WERI-Rb-1 (cell line): ENCODE data around the gene WDR49.

Source experiments
- DNase-seq: peaks from one replicate; pipeline ENCODE4 v3.0.0-alpha.2; 2020
- H3K27ac ChIP-seq: fragments of 250-450 bp; sonication (Bioruptor Pico); 2 replicates; pipeline ENCODE4 v1.5.1; 2020; ENCODE audit warnings: mild to moderate bottlenecking, moderate library complexity
- H3K27me3 ChIP-seq: fragments of 250-450 bp; sonication (Bioruptor Pico); 2 replicates; pipeline ENCODE4 v1.5.1; 2021; ENCODE audit warnings: mild to moderate bottlenecking, low read depth, moderate library complexity; ENCODE audit not compliant: insufficient read depth, severe bottlenecking
- H3K36me3 ChIP-seq: fragments of 250-450 bp; sonication (Bioruptor Pico); 2 replicates; pipeline ENCODE4 v1.5.1; 2020; ENCODE audit warnings: mild to moderate bottlenecking, moderate library complexity
- H3K4me3 ChIP-seq: 2 replicates; pipeline ENCODE4 v1.5.1; 2011; ENCODE audit warnings: low read depth, mild to moderate bottlenecking, control low read depth, low read length
- H3K9me3 ChIP-seq: fragments of 250-450 bp; sonication (Bioruptor Pico); 2 replicates; pipeline ENCODE4 v1.5.1; 2021; ENCODE audit warnings: mild to moderate bottlenecking, moderate library complexity; ENCODE audit not compliant: severe bottlenecking
- TF ChIP-seq, protein P1 (sequence below): IDR thresholded peaks from 2 replicates; pipeline ENCODE4 v1.5.1; 2011; ENCODE audit warnings: low read depth, mild to moderate bottlenecking, control low read depth, inconsistent platforms, low read length

WDR49 gene

DNA sequence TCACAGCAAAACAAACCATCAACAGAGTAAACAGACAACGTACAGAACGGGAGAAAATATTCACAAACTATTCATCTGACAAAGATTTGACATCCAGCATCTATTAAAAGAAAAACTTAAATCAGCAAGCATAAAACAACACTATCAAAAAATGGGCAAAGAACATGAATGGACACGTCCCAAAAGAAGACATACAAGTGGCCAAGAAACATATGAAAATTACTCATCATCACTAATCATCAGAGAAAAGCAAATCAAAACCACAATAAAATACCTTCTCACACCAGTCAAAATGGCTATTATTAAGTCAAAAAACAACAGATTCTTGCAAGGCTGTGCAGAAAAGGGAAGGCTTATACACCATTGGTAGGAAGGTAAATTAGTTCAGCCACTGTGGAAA lies 166.2 kb downstream of the WDR49 start:
- no peak overlapping the region for H3K4me3 ChIP-seq

GRCh38 chr3:167484551-167484950 lies 169.2 kb downstream of the WDR49 start:
- no peak overlapping the region for H3K27ac ChIP-seq
- H3K36me3 ChIP-seq = no peaks in the 10 kb centered on the region
- no peak for DNase-seq
- peaks cover 2% of the 10 kb centered on the region for H3K9me3 ChIP-seq
- TF ChIP-seq, protein P1, sequence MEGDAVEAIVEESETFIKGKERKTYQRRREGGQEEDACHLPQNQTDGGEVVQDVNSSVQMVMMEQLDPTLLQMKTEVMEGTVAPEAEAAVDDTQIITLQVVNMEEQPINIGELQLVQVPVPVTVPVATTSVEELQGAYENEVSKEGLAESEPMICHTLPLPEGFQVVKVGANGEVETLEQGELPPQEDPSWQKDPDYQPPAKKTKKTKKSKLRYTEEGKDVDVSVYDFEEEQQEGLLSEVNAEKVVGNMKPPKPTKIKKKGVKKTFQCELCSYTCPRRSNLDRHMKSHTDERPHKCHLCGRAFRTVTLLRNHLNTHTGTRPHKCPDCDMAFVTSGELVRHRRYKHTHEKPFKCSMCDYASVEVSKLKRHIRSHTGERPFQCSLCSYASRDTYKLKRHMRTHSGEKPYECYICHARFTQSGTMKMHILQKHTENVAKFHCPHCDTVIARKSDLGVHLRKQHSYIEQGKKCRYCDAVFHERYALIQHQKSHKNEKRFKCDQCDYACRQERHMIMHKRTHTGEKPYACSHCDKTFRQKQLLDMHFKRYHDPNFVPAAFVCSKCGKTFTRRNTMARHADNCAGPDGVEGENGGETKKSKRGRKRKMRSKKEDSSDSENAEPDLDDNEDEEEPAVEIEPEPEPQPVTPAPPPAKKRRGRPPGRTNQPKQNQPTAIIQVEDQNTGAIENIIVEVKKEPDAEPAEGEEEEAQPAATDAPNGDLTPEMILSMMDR = no peak
- no peak overlapping the region for H3K4me3 ChIP-seq
- no peaks in the 10 kb centered on the region for H3K27me3 ChIP-seq

More for the DNA sequence above, 166.2 kb downstream of the WDR49 start:
- no peak overlapping the region for H3K27ac ChIP-seq
- H3K36me3 ChIP-seq = no peaks in the 10 kb centered on the region
- TF ChIP-seq, protein P1 = no peak
- no peak for DNase-seq
- peaks cover 2% of the 10 kb centered on the region for H3K9me3 ChIP-seq
- H3K27me3 ChIP-seq = no peaks in the 10 kb centered on the region

- Histone ChIP-seq H3K4me3 (no peak overlapping the region), H3K27ac (no peak overlapping the region), H3K9me3 (peaks cover 2% of the 10 kb centered on the region), H3K36me3 (no peaks in the 10 kb centered on the region), H3K27me3 (no peaks in the 10 kb centered on the region)
- TF ChIP-seq, protein P1 = no peak
- peak; percentile 65 for DNase-seq
Measured at GRCh38 chr3:167483708-167484475, 169.8 kb downstream of the WDR49 start.

DNA sequence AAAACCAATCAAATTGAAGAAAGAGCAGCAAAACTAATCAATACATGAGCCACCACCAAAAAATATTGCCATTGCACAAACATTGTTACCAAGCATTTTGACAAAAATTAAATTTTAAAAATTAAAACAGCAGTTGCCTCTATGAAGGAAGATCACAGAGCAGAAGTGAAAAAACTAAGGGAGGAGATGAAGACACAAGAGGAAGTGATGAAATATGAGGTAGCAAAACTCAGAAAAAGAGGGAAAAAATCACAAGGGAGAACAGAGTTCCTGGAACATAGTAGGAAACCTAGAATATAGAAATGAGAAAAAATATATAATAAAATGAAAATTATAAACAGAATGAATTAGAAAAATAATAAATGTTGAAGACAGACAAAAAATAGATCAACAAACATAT lies 172.6 kb downstream of the WDR49 start:
- no peaks in the 10 kb centered on the region for H3K36me3 ChIP-seq
- H3K9me3 ChIP-seq = peaks cover 2% of the 10 kb centered on the region
- TF ChIP-seq, protein P1 = no peak
- no peak for DNase-seq
- H3K27ac ChIP-seq = no peak overlapping the region
- H3K4me3 ChIP-seq = no peak overlapping the region
- H3K27me3 ChIP-seq = no peaks in the 10 kb centered on the region

GRCh38 chr3:167480748-167481147 lies 173.0 kb downstream of the WDR49 start:
- no peak for DNase-seq
- Histone ChIP-seq H3K9me3 (peaks cover 2% of the 10 kb centered on the region), H3K4me3 (no peak overlapping the region), H3K27ac (no peak overlapping the region), H3K27me3 (no peaks in the 10 kb centered on the region), H3K36me3 (no peaks in the 10 kb centered on the region)
- TF ChIP-seq, protein P1 = no peak

DNA sequence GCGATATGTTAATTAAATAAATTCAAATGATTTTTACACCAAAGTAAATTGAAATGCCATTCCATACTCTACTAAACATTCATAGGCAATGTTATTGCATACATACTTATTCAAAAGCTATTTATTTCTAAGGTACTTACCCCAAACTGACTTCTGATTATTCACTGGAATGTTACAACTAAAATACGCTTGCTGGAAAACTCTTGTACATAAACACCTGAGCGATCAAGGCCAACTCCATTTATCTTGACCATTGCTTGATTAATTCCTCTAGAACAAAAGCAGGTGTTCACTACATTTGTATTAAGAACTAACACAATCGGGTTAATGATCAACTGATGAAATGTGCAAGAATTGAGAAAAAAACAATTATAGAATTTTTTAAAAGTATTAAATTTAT lies 179.9 kb downstream of the WDR49 start, which contains the start of gene SERPINI2:
SERPINI2 (minus strand) TSS at position 180 of the 400 bp plus-strand sequence. CDS start 2,208 bp downstream, outside the sequence.
- TF ChIP-seq, protein P1 = no peak
- no peaks in the 10 kb centered on the region for H3K27me3 ChIP-seq
- no peak within 1 kb of the TSS for H3K27ac ChIP-seq
- H3K4me3 ChIP-seq = no peak within 1 kb of the TSS
- no peaks in the 10 kb centered on the region for H3K36me3 ChIP-seq
- no peak for DNase-seq
- no peaks in the 10 kb centered on the region for H3K9me3 ChIP-seq
